GM12873 (cell line): ENCODE results near the gene CDK14.

Experiments
- CTCF ChIP-seq: IDR thresholded peaks from 2 replicates; pipeline ENCODE4 v1.5.1; 2012; ENCODE audit warnings: low read depth, mild to moderate bottlenecking, moderate library complexity, low read length, control low read depth; ENCODE audit not compliant: insufficient read depth; ENCODE audit errors: missing control alignments

The CDK14 gene

DNA sequence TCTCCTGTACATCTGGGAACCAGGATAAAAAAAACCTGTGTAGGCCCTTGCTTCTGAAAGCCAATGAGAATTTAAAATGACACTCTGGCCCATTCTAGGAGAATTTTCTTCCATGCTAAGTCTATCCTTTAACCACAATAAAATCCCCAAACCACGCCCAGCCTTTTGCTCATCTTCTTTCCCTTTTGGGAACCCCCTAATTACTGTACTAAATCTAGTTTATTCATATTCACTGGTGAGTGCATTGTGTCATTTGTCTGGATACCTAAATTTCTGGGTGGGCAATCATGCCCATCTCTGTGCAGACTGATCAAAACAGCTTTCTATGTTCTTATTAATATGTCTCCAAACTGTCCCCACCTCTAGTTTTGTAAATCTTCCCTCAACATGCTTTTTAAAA is 11.7 kb upstream of the CDK14 start:
- no peak for TF ChIP-seq CTCF

DNA sequence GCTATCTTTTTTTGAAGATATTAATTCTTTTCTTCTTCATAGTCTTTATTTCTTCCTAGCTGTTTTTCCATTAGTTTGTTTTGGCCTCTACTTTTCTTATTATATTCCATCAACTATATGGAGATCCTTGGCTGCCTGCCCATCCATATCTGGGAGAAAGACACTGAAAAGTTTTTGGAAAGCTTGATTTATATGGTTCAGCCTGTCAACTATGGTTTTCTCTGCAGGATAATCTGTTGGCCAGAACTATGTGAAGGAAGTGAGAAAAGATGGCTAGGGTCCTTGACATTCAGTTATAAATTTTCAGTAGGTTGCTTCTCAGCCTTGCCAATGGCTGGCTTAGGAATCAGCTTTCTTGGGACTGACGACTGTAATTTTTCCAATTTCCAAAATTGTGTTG is 10.0 kb upstream of the CDK14 start:
- no peak for TF ChIP-seq CTCF

GRCh38 chr7:90587766-90588165 is 8.4 kb upstream of the CDK14 start:
- TF ChIP-seq CTCF: no peak

GRCh38 chr7:90592033-90592432 is 4.1 kb upstream of the CDK14 start:
- no peak for TF ChIP-seq CTCF

- no peak for TF ChIP-seq CTCF
Observed at GRCh38 chr7:90593205-90593604, 2.9 kb upstream of the CDK14 start.

DNA sequence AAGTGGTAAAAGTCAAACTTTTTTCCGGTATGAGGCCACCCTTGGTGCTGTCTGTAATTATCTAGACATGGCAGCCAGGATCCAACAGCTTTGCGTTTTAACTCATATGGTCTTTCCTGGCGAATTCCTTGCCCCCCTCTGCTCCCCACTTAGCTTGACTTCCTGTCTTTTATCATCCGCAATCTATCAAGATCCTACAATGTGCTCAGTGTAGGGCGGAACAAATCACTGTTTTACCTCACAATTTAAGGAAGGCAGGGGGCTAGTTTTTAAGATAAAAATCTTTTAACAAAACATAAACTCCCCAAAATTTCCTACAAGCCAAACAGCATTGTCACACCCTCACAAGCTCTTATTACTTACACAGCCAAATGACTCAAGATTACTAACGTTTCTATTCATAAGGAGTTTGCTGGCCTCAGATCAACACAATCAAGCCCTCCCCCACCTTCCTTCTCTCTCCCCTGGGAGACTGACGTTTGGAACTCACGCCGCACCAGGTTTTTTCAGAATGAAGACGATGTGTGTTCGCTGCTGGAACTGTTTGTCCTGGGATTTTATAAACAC is 1.3 kb upstream of the CDK14 start:
- no peak for TF ChIP-seq CTCF

DNA sequence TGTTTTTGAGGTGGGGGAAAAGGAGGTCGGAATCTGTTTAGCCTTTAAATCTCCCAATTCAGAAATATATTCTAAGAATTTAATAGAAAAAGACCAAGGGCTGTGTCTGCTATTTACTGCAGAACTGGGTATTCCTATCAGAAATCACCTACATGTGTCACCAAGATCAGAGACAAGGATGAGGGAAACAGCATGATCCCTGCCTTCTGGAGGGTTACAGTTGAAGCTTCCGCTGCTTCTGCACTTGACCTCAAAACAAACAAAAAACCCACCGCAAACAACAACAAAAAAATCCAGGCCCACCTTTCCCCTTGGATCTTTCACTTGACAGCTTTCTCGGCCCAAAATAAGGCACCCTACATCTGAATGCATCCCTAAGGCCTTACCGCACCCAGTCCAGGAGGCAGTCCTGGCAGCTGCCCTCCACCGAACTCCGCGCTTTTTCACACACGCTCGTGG is 750 bp upstream of the CDK14 start:
- TF ChIP-seq CTCF: no peak
